MCF 10A (cell line): Measurements from ENCODE around the gene TPK1. TPM values are rescaled to one million over a fixed set of nuclear protein-coding genes. Genes with fewer than 3 reads are reported as not detected.

Experiments
- BruUV-seq: library from RNA; stranded (reverse); fragments of 400-500 nt; replicated peaks from 2 replicates; lab custom pipeline; 2021; lab: Mats Ljungman, UMichigan
- CTCF ChIA-PET: fragments of 300-600 bp; sonication (Branson Sonifier 250); formaldehyde crosslinking; extraction: SDS; loops from one replicate; lab custom pipeline; 2021; ENCODE audit warnings: antibody characterized with exemption, inconsistent platforms; lab: Yijun Ruan, JAX
- POLR2A ChIA-PET: fragments of 300-600, 350-650 bp; sonication (Branson Sonifier 250); formaldehyde crosslinking; extraction: SDS; loops from one replicate; lab custom pipeline; 2020; ENCODE audit warnings: antibody characterized with exemption, inconsistent platforms; lab: Yijun Ruan, JAX
- DNase-seq: peaks from one replicate; pipeline ENCODE4 v3.0.0-alpha.2; 2018; ENCODE audit not compliant: unreplicated experiment
- H3K27ac Mint-ChIP-seq: one replicate; pipeline ENCODE4 v1.8.0; 2022; ENCODE audit warnings: mild to moderate bottlenecking, low read depth, mixed read lengths; ENCODE audit not compliant: unreplicated experiment
- H3K27me3 Mint-ChIP-seq: one replicate; pipeline ENCODE4 v1.8.0; 2022; ENCODE audit warnings: mixed read lengths; ENCODE audit not compliant: insufficient read depth, unreplicated experiment
- H3K36me3 Mint-ChIP-seq: one replicate; pipeline ENCODE4 v1.8.0; 2022; ENCODE audit warnings: mild to moderate bottlenecking, moderate library complexity, mixed read lengths; ENCODE audit not compliant: insufficient read depth, unreplicated experiment
- H3K4me1 Mint-ChIP-seq: one replicate; pipeline ENCODE4 v1.8.0; 2022; ENCODE audit warnings: mixed read lengths; ENCODE audit not compliant: insufficient read depth, unreplicated experiment
- H3K4me3 Mint-ChIP-seq: one replicate; pipeline ENCODE4 v1.8.0; 2022; ENCODE audit warnings: mild to moderate bottlenecking, moderate library complexity, mixed read lengths; ENCODE audit not compliant: unreplicated experiment
- H3K9me3 Mint-ChIP-seq: one replicate; pipeline ENCODE4 v1.8.0; 2022; ENCODE audit warnings: mixed read lengths; ENCODE audit not compliant: unreplicated experiment
- intact Hi-C: fragments of 100-400 bp; cut with micrococcal nuclease; formaldehyde crosslinking; loops from 2 replicates; pipeline ENCODE4 v1.14.1; 2022
- total RNA-seq: library from RNA; stranded (reverse); gene quantifications from 2 replicates; pipeline ENCODE4 v1.2.3, GENCODE V29; 2022
- TF ChIP-seq, protein P1 (sequence below): fragments of 200-600 bp; IDR thresholded peaks from one replicate; pipeline ENCODE4 v1.8.0; 2022; ENCODE audit warnings: antibody characterized with exemption, mild to moderate bottlenecking; ENCODE audit not compliant: unreplicated experiment

Gene TPK1
- total RNA-seq, 1 experiment from 2014 or later: 8.8 TPM

DNA sequence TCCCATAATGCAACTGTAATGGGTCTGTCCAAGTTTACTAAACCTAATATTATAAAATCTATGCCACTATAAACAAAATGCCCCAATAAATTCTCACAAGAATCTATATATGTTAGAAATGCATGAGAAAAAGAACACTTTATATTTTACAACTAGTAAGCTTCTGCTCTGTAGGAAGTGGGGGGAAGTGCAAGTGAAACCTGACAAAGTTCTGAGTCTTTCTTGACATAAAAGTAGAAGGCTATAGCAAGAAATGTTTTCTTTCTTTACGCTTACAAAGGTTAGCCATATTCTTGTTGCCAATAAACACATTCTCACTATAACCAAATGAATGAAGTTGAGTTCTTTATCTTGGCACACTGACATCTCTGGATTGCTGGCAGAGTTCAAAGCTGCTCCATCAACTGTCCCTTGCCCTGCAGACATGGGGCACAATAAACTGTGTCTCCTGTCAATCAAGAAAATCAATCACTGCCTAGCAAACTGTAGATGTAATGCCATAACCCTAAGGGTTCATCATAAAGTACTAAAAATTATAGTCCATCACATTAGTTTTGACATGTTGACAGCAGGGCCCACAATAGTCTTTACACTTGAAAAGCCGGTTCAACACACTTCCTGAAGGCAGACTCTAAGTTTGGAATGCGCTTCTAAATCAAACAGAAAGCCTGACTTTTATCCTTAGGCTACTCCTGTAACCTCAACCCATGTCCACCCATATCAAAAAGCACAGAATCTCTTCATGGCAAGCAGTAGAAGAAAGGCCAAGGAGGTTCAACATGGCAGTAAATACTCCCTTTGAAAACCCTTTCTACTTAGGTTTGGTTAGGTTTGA lies 58.6 kb downstream of the TPK1 start:
- no peaks in the 10 kb centered on the region for H3K36me3 Mint-ChIP-seq
- no peak overlapping the region for H3K4me3 Mint-ChIP-seq
- ChIA-PET CTCF (interaction anchor here (0.6 kb wide), 1 partner anchor 65 kb away, joined by 3 read pairs; no protein-coding TSS in a partner anchor), POLR2A (no interaction called here)
- intact Hi-C loops: no loop called here
- peaks cover 6% of the 10 kb centered on the region for H3K4me1 Mint-ChIP-seq
- TF ChIP-seq, protein P1, sequence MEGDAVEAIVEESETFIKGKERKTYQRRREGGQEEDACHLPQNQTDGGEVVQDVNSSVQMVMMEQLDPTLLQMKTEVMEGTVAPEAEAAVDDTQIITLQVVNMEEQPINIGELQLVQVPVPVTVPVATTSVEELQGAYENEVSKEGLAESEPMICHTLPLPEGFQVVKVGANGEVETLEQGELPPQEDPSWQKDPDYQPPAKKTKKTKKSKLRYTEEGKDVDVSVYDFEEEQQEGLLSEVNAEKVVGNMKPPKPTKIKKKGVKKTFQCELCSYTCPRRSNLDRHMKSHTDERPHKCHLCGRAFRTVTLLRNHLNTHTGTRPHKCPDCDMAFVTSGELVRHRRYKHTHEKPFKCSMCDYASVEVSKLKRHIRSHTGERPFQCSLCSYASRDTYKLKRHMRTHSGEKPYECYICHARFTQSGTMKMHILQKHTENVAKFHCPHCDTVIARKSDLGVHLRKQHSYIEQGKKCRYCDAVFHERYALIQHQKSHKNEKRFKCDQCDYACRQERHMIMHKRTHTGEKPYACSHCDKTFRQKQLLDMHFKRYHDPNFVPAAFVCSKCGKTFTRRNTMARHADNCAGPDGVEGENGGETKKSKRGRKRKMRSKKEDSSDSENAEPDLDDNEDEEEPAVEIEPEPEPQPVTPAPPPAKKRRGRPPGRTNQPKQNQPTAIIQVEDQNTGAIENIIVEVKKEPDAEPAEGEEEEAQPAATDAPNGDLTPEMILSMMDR: no peak
- DNase-seq: no peak
- no peaks in the 10 kb centered on the region for H3K27me3 Mint-ChIP-seq
- H3K27ac Mint-ChIP-seq: no peak overlapping the region
- no TSS peak for BruUV-seq
- no peaks in the 10 kb centered on the region for H3K9me3 Mint-ChIP-seq

DNA sequence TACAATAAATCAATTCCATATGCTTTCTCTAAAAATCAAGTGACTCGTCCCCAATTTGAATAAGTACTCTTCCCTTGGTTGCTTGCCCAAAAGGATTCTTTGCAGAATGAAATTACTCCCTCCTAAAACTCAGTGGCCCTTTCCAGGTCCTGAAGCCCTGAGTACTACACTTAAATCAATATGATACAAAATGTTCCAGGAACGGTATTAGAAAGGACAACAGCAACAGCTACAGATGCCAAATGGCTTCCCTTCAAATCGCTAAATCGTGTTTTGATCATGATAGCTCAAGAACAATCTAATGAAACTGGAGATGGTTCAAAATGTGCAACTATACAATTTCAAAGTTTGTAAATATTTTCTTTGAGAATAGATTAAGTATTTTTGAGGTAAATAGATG lies 59.4 kb downstream of the TPK1 start:
- no TSS peak for BruUV-seq
- Mint-ChIP-seq H3K36me3 (no peaks in the 10 kb centered on the region), H3K27ac (no peak overlapping the region), H3K4me1 (peaks cover 6% of the 10 kb centered on the region), H3K9me3 (no peaks in the 10 kb centered on the region), H3K27me3 (no peaks in the 10 kb centered on the region), H3K4me3 (no peak overlapping the region)
- intact Hi-C loops: no loop called here
- DNase-seq: no peak
- TF ChIP-seq, protein P1: no peak
- ChIA-PET POLR2A (no interaction called here), CTCF (no interaction called here)

DNA sequence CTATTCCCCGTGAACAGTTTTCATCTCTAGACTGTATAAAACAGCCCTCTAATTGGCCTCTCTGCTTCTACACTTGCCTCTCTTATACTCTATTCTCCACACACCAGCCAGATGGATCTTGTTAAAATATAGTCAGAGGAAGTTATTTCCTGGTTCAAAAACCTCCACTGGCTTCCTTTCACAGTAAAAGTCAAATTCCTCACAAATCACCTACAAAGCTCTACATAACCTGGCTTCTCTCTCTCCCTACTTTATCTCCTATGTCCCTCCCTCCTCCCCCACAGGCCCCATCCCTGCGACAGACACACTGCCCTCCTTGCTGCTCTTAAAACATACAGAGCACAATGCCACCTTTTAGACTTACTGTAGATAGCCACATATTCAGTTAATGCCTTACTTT lies 60.1 kb downstream of the TPK1 start:
- Mint-ChIP-seq H3K36me3 (no peaks in the 10 kb centered on the region), H3K4me3 (no peak overlapping the region), H3K4me1 (peaks cover 6% of the 10 kb centered on the region), H3K27ac (no peak overlapping the region), H3K27me3 (no peaks in the 10 kb centered on the region), H3K9me3 (no peaks in the 10 kb centered on the region)
- no TSS peak for BruUV-seq
- TF ChIP-seq, protein P1: no peak
- ChIA-PET CTCF (no interaction called here), POLR2A (no interaction called here)
- intact Hi-C loops: no loop called here
- DNase-seq: no peak

DNA sequence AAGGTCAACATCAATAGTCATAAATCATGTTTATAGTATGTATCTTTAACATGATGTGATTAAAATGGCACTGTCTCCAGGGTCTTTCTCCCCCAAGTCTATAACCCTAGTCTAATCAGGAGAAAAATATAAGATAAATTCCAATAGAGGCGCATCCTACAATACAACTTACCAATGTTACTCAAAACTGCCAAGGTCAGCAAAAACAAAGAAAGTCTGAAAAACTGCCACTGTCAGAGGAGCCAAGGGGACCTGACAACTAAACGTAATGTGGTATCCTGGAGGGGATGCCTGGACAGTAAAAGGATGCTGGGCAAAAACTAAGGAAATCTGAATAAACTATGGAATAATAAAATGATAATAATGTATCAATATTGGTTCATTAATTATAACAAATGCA lies 63.9 kb downstream of the TPK1 start:
- Mint-ChIP-seq H3K9me3 (no peaks in the 10 kb centered on the region), H3K27me3 (no peaks in the 10 kb centered on the region), H3K4me1 (no peaks in the 10 kb centered on the region), H3K4me3 (no peak overlapping the region), H3K27ac (no peak overlapping the region), H3K36me3 (no peaks in the 10 kb centered on the region)
- TF ChIP-seq, protein P1: no peak
- BruUV-seq: no TSS peak
- CTCF ChIA-PET: no interaction called here
- DNase-seq: no peak
- POLR2A ChIA-PET: no interaction called here
- intact Hi-C loops: no loop called here
